Peyer's patch (tissue), 4 donors: ENCODE measurements around the gene GALNT13. TPM values are rescaled to one million over a fixed set of nuclear protein-coding genes. Genes with fewer than 3 reads are reported as not detected.

Source experiments
- DNase-seq, 3 donors: peaks; one replicate each; pipeline ENCODE4 v3.0.0-alpha.2; 2017 to 2019
- H3K27ac ChIP-seq, 4 donors: fragments of 200-600 bp; sonication (generic); one replicate each; pipeline ENCODE4 v1.5.1; 2016 to 2019
- H3K27me3 ChIP-seq, 2 donors: fragments of 200-600 bp; sonication (generic); one replicate each; pipeline ENCODE4 v1.5.1; 2019
- H3K36me3 ChIP-seq, 3 donors: fragments of 200-600 bp; sonication (generic); one replicate each; pipeline ENCODE4 v1.5.1; 2016 to 2019
- H3K4me1 ChIP-seq, 4 donors: fragments of 200-600 bp; sonication (generic); one replicate each; pipeline ENCODE4 v1.5.1; 2016 to 2019
- H3K4me3 ChIP-seq, 4 donors: fragments of 200-600 bp; sonication (generic); 1 replicate in 3 of 4; 2 replicates in 1 of 4; pipeline ENCODE4 v1.5.1; 2016 to 2019; ENCODE audit warnings: mild to moderate bottlenecking in 1 of 4
- H3K9me3 ChIP-seq, 4 donors: fragments of 200-600 bp; sonication (generic); one replicate each; pipeline ENCODE4 v1.5.1; 2016 to 2019; ENCODE audit warnings: mild to moderate bottlenecking in 1 of 4
- POLR2A ChIP-seq, 2 donors: fragments of 450-650 bp; IDR thresholded peaks; one replicate each; pipeline ENCODE4 v1.5.1; 2017; ENCODE audit warnings: antibody characterized with exemption in 2 of 2, mild to moderate bottlenecking in 2 of 2, moderate library complexity in 2 of 2
- total RNA-seq, 4 donors: library from RNA; depleted of rRNA; stranded (reverse); fragments of >200 nt; gene quantifications; one replicate each; pipeline ENCODE4 v1.1.0, GENCODE V29; 2016
- TF ChIP-seq, protein P1 (sequence below), 6 experiments: fragments of 450-650 bp in 4 of 6; fragments of 200-600 bp in 2 of 6; sonication (generic) in 1 of 6; IDR thresholded peaks; one replicate each; pipeline ENCODE4 v1.5.1; 2017 to 2019; ENCODE audit warnings: antibody characterized with exemption in 6 of 6, mild to moderate bottlenecking in 3 of 6, moderate library complexity in 1 of 6

GALNT13 gene
- total RNA-seq, 4 donors from 2014 or later: 1.6 to 2.7 (median 2.0) TPM

- peaks cover 0 to 9% (median 2%) of the 10 kb centered on the region in 4 donors for H3K4me1 ChIP-seq
- TF ChIP-seq, protein P1, sequence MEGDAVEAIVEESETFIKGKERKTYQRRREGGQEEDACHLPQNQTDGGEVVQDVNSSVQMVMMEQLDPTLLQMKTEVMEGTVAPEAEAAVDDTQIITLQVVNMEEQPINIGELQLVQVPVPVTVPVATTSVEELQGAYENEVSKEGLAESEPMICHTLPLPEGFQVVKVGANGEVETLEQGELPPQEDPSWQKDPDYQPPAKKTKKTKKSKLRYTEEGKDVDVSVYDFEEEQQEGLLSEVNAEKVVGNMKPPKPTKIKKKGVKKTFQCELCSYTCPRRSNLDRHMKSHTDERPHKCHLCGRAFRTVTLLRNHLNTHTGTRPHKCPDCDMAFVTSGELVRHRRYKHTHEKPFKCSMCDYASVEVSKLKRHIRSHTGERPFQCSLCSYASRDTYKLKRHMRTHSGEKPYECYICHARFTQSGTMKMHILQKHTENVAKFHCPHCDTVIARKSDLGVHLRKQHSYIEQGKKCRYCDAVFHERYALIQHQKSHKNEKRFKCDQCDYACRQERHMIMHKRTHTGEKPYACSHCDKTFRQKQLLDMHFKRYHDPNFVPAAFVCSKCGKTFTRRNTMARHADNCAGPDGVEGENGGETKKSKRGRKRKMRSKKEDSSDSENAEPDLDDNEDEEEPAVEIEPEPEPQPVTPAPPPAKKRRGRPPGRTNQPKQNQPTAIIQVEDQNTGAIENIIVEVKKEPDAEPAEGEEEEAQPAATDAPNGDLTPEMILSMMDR (IDR thresholded peaks at IDR 0.05): no peak
- no peak for TF ChIP-seq POLR2A (IDR thresholded peaks at IDR 0.05)
- no peak overlapping the region for H3K4me3 ChIP-seq
- no peaks in the 10 kb centered on the region for H3K36me3 ChIP-seq
- no peak for DNase-seq
- no peaks in the 10 kb centered on the region for H3K27me3 ChIP-seq
- H3K9me3 ChIP-seq: no peaks in the 10 kb centered on the region
- no peak overlapping the region for H3K27ac ChIP-seq
Observed at GRCh38 chr2:154203902-154204301, 332.2 kb downstream of the GALNT13 start.

- Histone ChIP-seq H3K9me3 (no peaks in the 10 kb centered on the region), H3K27ac (peak overlapping the region in 2 of 4 donors; percentile 15 to 21), H3K27me3 (no peaks in the 10 kb centered on the region), H3K4me1 (peaks cover 0 to 14% (median 3%) of the 10 kb centered on the region in 4 donors), H3K4me3 (no peak overlapping the region), H3K36me3 (no peaks in the 10 kb centered on the region)
- DNase-seq: no peak
- no peak for TF ChIP-seq POLR2A (IDR thresholded peaks at IDR 0.05)
- TF ChIP-seq, protein P1 (IDR thresholded peaks at IDR 0.05): no peak
Observed at GRCh38 chr2:154207288-154208047, 335.7 kb downstream of the GALNT13 start.

- Histone ChIP-seq H3K4me1 (no peaks in the 10 kb centered on the region), H3K9me3 (no peaks in the 10 kb centered on the region), H3K36me3 (no peaks in the 10 kb centered on the region), H3K27ac (no peak overlapping the region), H3K4me3 (no peak overlapping the region), H3K27me3 (no peaks in the 10 kb centered on the region)
- TF ChIP-seq, protein P1 (IDR thresholded peaks at IDR 0.05): no peak
- TF ChIP-seq POLR2A (IDR thresholded peaks at IDR 0.05): no peak
- no peak for DNase-seq
Observed at GRCh38 chr2:154223726-154224125, 352.0 kb downstream of the GALNT13 start.

GRCh38 chr2:154226931-154227330 is 355.2 kb downstream of the GALNT13 start:
- Histone ChIP-seq H3K4me3 (no peak overlapping the region), H3K27ac (no peak overlapping the region), H3K27me3 (no peaks in the 10 kb centered on the region), H3K9me3 (no peaks in the 10 kb centered on the region), H3K36me3 (no peaks in the 10 kb centered on the region), H3K4me1 (no peaks in the 10 kb centered on the region)
- no peak for DNase-seq
- no peak for TF ChIP-seq POLR2A (IDR thresholded peaks at IDR 0.05)
- TF ChIP-seq, protein P1 (IDR thresholded peaks at IDR 0.05): no peak

- Histone ChIP-seq H3K9me3 (no peaks in the 10 kb centered on the region), H3K4me1 (peaks cover 0 to 3% (median 0%) of the 10 kb centered on the region in 4 donors), H3K36me3 (no peaks in the 10 kb centered on the region), H3K4me3 (no peak overlapping the region), H3K27me3 (no peaks in the 10 kb centered on the region), H3K27ac (no peak overlapping the region)
- TF ChIP-seq, protein P1 (IDR thresholded peaks at IDR 0.05): no peak
- TF ChIP-seq POLR2A (IDR thresholded peaks at IDR 0.05): no peak
- DNase-seq: no peak
Observed at GRCh38 chr2:154228566-154229280, 357.0 kb downstream of the GALNT13 start.
